CD4-positive, alpha-beta memory T cell (primary cell): ENCODE results near the gene INSYN1. TPM values are rescaled to one million over a fixed set of nuclear protein-coding genes. Genes with fewer than 3 reads are reported as not detected.

Experiments used
- CTCF ChIA-PET: fragments of 350-600 bp; sonication (Branson Sonifier 250); formaldehyde crosslinking; loops from one replicate; lab custom pipeline; 2021; ENCODE audit warnings: inconsistent platforms; ENCODE audit not compliant: partially characterized antibody; lab: Charles Lee
- POLR2A ChIA-PET: fragments of 350-600 bp; sonication (Branson Sonifier 250); formaldehyde crosslinking; loops from one replicate; lab custom pipeline; 2021; ENCODE audit not compliant: partially characterized antibody; lab: Charles Lee
- DNase-seq, 5 donors: peaks; one replicate each; pipeline versions ENCODE4 v3.0.0 to v3.0.0-alpha.2; 2020 to 2022; ENCODE audit warnings: mixed read lengths in 1 of 5
- H3K27ac ChIP-seq: one replicate; pipeline ENCODE4 v1.7.0; 2013; ENCODE audit warnings: low read depth, low read length
- H3K27me3 ChIP-seq: 2 replicates; pipeline ENCODE4 v1.7.0; 2013; ENCODE audit warnings: mild to moderate bottlenecking, low read length, moderate library complexity; ENCODE audit not compliant: insufficient read depth
- H3K36me3 ChIP-seq: 2 replicates; pipeline ENCODE4 v1.7.0; 2013; ENCODE audit warnings: mild to moderate bottlenecking, low read length, moderate library complexity; ENCODE audit not compliant: insufficient read depth
- H3K4me1 ChIP-seq: 2 replicates; pipeline ENCODE4 v1.7.0; 2013; ENCODE audit warnings: mild to moderate bottlenecking, low read length, moderate library complexity; ENCODE audit not compliant: insufficient read depth
- H3K4me3 ChIP-seq, 2 donors: one replicate each; pipeline ENCODE4 v1.7.0; 2013; ENCODE audit warnings: low read length in 2 of 2, mild to moderate bottlenecking in 1 of 2
- H3K9me3 ChIP-seq, 2 donors: one replicate each; pipeline ENCODE4 v1.7.0; 2013; ENCODE audit warnings: low read length in 2 of 2, control low read depth in 1 of 2; ENCODE audit not compliant: control insufficient read depth in 1 of 2
- H3K27ac Mint-ChIP-seq, 7 donors: one replicate each; pipeline ENCODE4 v1.8.0; 2020 to 2021; ENCODE audit warnings: mixed read lengths in 7 of 7, mild to moderate bottlenecking in 6 of 7, inconsistent platforms in 3 of 7, moderate library complexity in 3 of 7
- H3K27me3 Mint-ChIP-seq, 2 donors: one replicate each; pipeline ENCODE4 v1.8.0; 2020 to 2021; ENCODE audit warnings: mixed read lengths in 2 of 2
- H3K36me3 Mint-ChIP-seq, 2 donors: one replicate each; pipeline ENCODE4 v1.8.0; 2020 to 2021; ENCODE audit warnings: mixed read lengths in 2 of 2, inconsistent platforms in 1 of 2, mild to moderate bottlenecking in 1 of 2
- H3K4me1 Mint-ChIP-seq, 4 donors: one replicate each; pipeline ENCODE4 v1.8.0; 2020 to 2021; ENCODE audit warnings: mixed read lengths in 4 of 4, mild to moderate bottlenecking in 1 of 4
- H3K4me3 Mint-ChIP-seq, 8 donors: one replicate each; pipeline ENCODE4 v1.8.0; 2020 to 2021; ENCODE audit warnings: mixed read lengths in 8 of 8, mild to moderate bottlenecking in 7 of 8, moderate library complexity in 6 of 8, inconsistent platforms in 3 of 8
- H3K9me3 Mint-ChIP-seq, 8 donors: one replicate each; pipeline ENCODE4 v1.8.0; 2020 to 2021; ENCODE audit warnings: mixed read lengths in 8 of 8, mild to moderate bottlenecking in 5 of 8, inconsistent platforms in 3 of 8, moderate library complexity in 1 of 8
- intact Hi-C: fragments of 100-400 bp; cut with micrococcal nuclease; formaldehyde crosslinking; loops from one replicate; pipeline ENCODE4 v1.15.1; 2023
- polyA plus RNA-seq, 2 donors: library from polyadenylated mRNA; unstranded; fragments of 300-500 nt; fragmentation: Illumina TruSeq; gene quantifications; one replicate each; pipeline ENCODE4 v1.2.3, GENCODE V29; 2021
- total RNA-seq, 2 experiments: library from RNA; stranded (reverse); gene quantifications; one replicate each; pipeline ENCODE4 v1.2.3, GENCODE V29; 2021

The INSYN1 gene
- total and polyA plus RNA-seq, 4 experiments from 2014 or later = not detected

DNA sequence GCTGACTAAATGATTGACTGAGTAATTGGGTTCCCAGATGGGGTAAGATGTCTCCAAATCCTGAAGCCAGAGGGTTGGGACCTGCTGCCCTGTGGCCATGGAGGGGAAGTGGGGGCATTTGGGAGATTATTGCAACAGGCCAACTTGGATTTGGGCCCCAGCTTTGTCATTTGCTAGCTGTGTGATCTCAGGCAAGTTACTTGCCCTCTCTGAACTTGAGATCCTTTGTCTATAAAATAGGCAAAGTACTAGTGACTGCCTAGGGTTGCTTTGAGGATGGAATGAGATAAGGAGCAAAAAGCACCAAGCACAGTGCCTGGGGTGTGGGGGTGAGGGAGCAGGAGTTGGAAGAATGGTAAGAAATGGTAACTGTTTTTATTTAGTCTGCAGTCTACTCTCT, 4.4 kb upstream of the INSYN1 start:
- ChIA-PET CTCF (no interaction called here), POLR2A (no interaction called here)
- intact Hi-C loops = no loop called here
- no peaks in the 10 kb centered on the region for H3K36me3 ChIP-seq
- H3K4me3 Mint-ChIP-seq = no peak overlapping the region
- no peak overlapping the region for H3K27ac Mint-ChIP-seq
- peaks cover 4% of the 10 kb centered on the region for H3K27me3 ChIP-seq
- peaks cover 0 to 2% (median 0%) of the 10 kb centered on the region in 4 donors for H3K4me1 Mint-ChIP-seq
- no peak for DNase-seq
- H3K27ac ChIP-seq = no peak overlapping the region
- H3K4me3 ChIP-seq = no peak overlapping the region
- no peaks in the 10 kb centered on the region for H3K36me3 Mint-ChIP-seq
- no peaks in the 10 kb centered on the region for H3K9me3 ChIP-seq
- H3K9me3 Mint-ChIP-seq = no peaks in the 10 kb centered on the region
- H3K4me1 ChIP-seq = no peaks in the 10 kb centered on the region
- H3K27me3 Mint-ChIP-seq = peaks cover 36 to 37% of the 10 kb centered on the region in 2 donors

DNA sequence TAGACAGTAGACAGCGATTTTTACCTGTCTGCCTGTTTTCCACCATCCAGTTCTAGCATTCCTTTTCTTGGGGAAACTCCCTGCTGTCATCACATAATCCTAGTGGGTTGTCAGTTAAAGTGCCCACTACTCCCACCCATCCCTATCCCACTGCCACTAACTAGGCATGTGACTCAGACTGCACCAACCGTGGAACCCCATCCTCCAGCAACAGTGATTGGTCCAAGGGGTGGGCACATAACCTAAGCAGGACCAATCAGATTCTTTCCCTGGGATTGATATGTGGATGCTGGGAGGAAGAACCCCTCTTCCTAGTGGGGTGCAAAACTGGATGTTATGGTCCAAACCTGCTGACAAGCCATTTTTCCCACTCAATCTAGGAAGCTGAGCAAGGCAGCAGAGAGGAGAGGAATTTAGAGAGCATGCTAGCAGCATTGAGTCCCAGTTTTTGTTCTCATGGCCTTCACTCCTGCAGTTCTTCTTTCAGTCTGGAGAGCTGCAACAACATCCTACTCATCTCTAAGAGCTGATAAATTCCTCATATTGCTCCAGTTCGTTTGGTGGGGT, 3.9 kb upstream of the INSYN1 start:
- intact Hi-C loops = no loop called here
- Mint-ChIP-seq H3K27me3 (peaks cover 36 to 37% of the 10 kb centered on the region in 2 donors), H3K27ac (no peak overlapping the region), H3K9me3 (no peaks in the 10 kb centered on the region), H3K36me3 (no peaks in the 10 kb centered on the region), H3K4me1 (peaks cover 0 to 2% (median 0%) of the 10 kb centered on the region in 4 donors), H3K4me3 (no peak overlapping the region)
- Histone ChIP-seq H3K4me3 (no peak overlapping the region), H3K27me3 (peaks cover 4% of the 10 kb centered on the region), H3K27ac (no peak overlapping the region), H3K9me3 (no peaks in the 10 kb centered on the region), H3K4me1 (no peaks in the 10 kb centered on the region), H3K36me3 (no peaks in the 10 kb centered on the region)
- no peak for DNase-seq
- ChIA-PET POLR2A (no interaction called here), CTCF (no interaction called here)

DNA sequence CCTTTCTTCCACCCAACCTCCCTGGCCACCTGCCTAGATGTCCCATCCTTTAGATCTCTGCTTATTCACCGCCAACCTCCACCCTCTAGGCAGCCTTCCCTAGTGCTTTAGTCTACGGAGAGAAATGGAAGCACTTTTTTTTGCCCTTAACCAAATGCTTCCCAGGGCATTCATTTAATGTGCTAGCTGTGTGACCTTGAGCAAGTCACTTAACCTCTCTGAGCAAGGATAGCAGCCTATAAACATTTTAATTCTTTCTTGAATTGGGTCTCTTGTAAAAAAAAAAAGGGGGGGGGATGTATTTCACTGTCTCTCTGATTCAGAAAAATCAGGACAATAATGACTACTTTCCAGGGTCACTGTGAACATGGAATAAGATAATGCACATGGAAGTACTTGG, 3.2 kb upstream of the INSYN1 start:
- H3K4me1 Mint-ChIP-seq = peaks cover 0 to 2% (median 0%) of the 10 kb centered on the region in 4 donors
- H3K27me3 ChIP-seq = peaks cover 4% of the 10 kb centered on the region

DNA sequence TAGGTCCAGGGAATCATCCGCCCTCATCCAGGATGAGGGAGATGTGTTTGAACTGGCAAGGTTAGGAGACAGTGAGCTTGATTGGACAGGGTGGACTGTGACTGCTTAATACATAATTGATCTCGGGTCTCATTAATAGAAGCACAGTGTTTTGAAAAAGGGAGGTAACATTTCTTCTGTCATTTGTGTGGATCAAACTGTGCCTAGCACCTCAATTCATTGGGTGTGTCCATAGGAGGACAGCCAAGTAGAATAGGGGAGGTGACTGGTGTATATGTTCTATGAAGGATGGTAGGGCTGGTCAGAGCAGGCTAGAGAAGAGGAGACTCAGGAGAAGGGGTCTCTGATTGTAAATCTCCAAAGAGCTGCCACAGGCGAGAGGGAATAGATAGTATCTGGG, 2.8 kb upstream of the INSYN1 start:
- Mint-ChIP-seq H3K9me3 (no peaks in the 10 kb centered on the region), H3K27ac (no peak overlapping the region), H3K27me3 (peaks cover 36 to 40% of the 10 kb centered on the region in 2 donors), H3K4me3 (no peak overlapping the region), H3K4me1 (peaks cover 0 to 2% (median 0%) of the 10 kb centered on the region in 4 donors), H3K36me3 (no peaks in the 10 kb centered on the region)
- POLR2A ChIA-PET = no interaction called here
- H3K36me3 ChIP-seq = no peaks in the 10 kb centered on the region
- H3K27ac ChIP-seq = no peak overlapping the region
- no peaks in the 10 kb centered on the region for H3K4me1 ChIP-seq
- H3K9me3 ChIP-seq = no peaks in the 10 kb centered on the region
- intact Hi-C loops = no loop called here
- no peak overlapping the region for H3K4me3 ChIP-seq
- no peak for DNase-seq
- peaks cover 4% of the 10 kb centered on the region for H3K27me3 ChIP-seq
- CTCF ChIA-PET = no interaction called here

More for the DNA sequence above, 3.2 kb upstream of the INSYN1 start:
- no peaks in the 10 kb centered on the region for H3K36me3 ChIP-seq
- no peaks in the 10 kb centered on the region for H3K36me3 Mint-ChIP-seq
- DNase-seq = no peak
- H3K4me1 ChIP-seq = no peaks in the 10 kb centered on the region
- H3K4me3 ChIP-seq = no peak overlapping the region
- peaks cover 36 to 38% of the 10 kb centered on the region in 2 donors for H3K27me3 Mint-ChIP-seq
- CTCF ChIA-PET = no interaction called here
- H3K9me3 ChIP-seq = no peaks in the 10 kb centered on the region
- H3K9me3 Mint-ChIP-seq = no peaks in the 10 kb centered on the region
- H3K27ac ChIP-seq = no peak overlapping the region
- intact Hi-C loops = no loop called here
- no peak overlapping the region for H3K4me3 Mint-ChIP-seq
- H3K27ac Mint-ChIP-seq = no peak overlapping the region
- POLR2A ChIA-PET = no interaction called here

DNA sequence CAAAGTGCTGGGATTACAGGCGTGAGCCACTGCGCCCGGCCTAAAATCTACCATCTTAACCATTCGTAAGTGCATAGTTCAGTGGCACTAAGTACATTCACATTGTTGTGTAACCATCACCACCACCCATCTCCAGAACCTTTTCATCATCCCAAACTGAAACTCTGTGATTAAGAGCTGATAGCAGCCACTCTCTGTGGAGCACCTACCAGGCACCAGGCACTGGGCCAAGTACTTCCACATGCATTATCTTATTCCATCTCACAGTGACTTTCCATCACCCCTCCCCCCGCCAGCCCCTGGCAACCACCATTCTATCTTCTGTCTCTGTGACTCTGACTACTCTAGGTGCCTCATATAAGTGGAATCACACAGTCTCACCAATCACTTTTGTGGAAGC, 2.3 kb upstream of the INSYN1 start:
- peaks cover 39 to 45% of the 10 kb centered on the region in 2 donors for H3K27me3 Mint-ChIP-seq
- CTCF ChIA-PET = no interaction called here

DNA sequence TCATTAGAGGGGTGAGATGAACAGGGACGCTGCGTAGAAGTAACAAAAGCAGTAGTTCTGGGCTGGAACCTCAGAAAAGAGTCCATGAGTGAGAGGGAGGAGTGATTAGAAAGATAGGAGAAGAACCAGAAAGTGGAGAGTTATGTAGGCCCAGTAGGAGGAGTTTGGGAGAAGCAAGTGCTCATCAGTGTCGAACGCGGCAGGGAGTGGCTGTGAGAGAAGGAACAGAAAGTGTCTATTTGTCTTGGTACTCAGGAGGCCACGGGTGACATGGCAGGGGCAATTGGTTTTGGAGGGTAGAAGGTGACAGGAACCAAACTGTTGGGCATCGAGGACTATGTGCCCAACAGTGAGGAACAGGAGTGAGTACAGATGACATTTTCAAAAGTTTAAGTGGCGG, 1.3 kb upstream of the INSYN1 start:
- POLR2A ChIA-PET = no interaction called here
- intact Hi-C loops = no loop called here

More for the DNA sequence above, 2.3 kb upstream of the INSYN1 start:
- Mint-ChIP-seq H3K27ac (no peak overlapping the region), H3K4me3 (no peak overlapping the region), H3K4me1 (peaks cover 0 to 2% (median 0%) of the 10 kb centered on the region in 4 donors), H3K36me3 (no peaks in the 10 kb centered on the region), H3K9me3 (no peaks in the 10 kb centered on the region)
- H3K4me3 ChIP-seq = no peak overlapping the region
- no peaks in the 10 kb centered on the region for H3K36me3 ChIP-seq
- intact Hi-C loops = no loop called here
- H3K9me3 ChIP-seq = no peaks in the 10 kb centered on the region
- no peaks in the 10 kb centered on the region for H3K4me1 ChIP-seq
- H3K27me3 ChIP-seq = peaks cover 5% of the 10 kb centered on the region
- POLR2A ChIA-PET = no interaction called here
- no peak overlapping the region for H3K27ac ChIP-seq
- no peak for DNase-seq

DNA sequence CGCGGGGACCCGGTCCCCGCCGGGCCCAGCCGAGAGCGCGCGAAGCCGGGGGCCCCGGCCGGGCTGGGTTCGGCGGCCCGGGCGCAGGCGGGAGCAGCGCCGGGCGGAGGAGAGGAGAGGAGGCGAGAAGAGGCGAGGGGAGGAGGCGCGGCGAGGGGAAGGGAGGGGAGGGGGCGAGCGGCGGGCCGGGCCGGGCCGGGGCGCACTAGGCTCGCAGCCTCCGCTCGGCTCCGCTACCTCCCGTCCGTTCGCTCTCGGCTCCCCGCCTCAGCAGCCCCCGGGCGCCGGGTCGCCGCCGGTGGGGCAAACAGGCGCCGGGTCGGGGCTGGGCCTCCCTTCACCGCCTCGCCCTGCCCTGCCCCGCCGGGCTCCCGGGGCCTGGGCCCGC, 351 bp downstream of the INSYN1 start:
- H3K4me1 ChIP-seq = no peaks in the 10 kb centered on the region
- POLR2A ChIA-PET = no interaction called here
- H3K36me3 ChIP-seq = no peaks in the 10 kb centered on the region
- peaks cover 7% of the 10 kb centered on the region for H3K27me3 ChIP-seq
- H3K4me1 Mint-ChIP-seq = peaks cover 0 to 2% (median 0%) of the 10 kb centered on the region in 4 donors
- no peaks in the 10 kb centered on the region for H3K9me3 ChIP-seq
- no peaks in the 10 kb centered on the region for H3K9me3 Mint-ChIP-seq
- no peak overlapping the region for H3K4me3 Mint-ChIP-seq
- DNase-seq = no peak
- intact Hi-C loops = no loop called here
- H3K27me3 Mint-ChIP-seq = peaks cover 59 to 60% of the 10 kb centered on the region in 2 donors
- H3K4me3 ChIP-seq = no peak overlapping the region
- no peaks in the 10 kb centered on the region for H3K36me3 Mint-ChIP-seq
- H3K27ac ChIP-seq = no peak overlapping the region
- H3K27ac Mint-ChIP-seq = no peak overlapping the region
- CTCF ChIA-PET = no interaction called here

More for the DNA sequence above, 1.3 kb upstream of the INSYN1 start:
- no peaks in the 10 kb centered on the region for H3K4me1 ChIP-seq
- no peak overlapping the region for H3K27ac ChIP-seq
- no peak overlapping the region for H3K4me3 ChIP-seq
- H3K9me3 Mint-ChIP-seq = no peaks in the 10 kb centered on the region
- H3K4me1 Mint-ChIP-seq = peaks cover 0 to 2% (median 0%) of the 10 kb centered on the region in 4 donors
- CTCF ChIA-PET = no interaction called here
- H3K9me3 ChIP-seq = no peaks in the 10 kb centered on the region
- H3K27me3 Mint-ChIP-seq = peaks cover 48 to 54% of the 10 kb centered on the region in 2 donors
- no peaks in the 10 kb centered on the region for H3K36me3 ChIP-seq
- H3K27me3 ChIP-seq = peaks cover 7% of the 10 kb centered on the region
- H3K4me3 Mint-ChIP-seq = peak overlapping the region in 1 of 8 donors; percentile 6
- DNase-seq = no peak
- H3K27ac Mint-ChIP-seq = no peak overlapping the region
- no peaks in the 10 kb centered on the region for H3K36me3 Mint-ChIP-seq
